IMR-90 (cell line): ENCODE measurements around the gene LBP. TPM values are rescaled to one million over a fixed set of nuclear protein-coding genes. Genes with fewer than 3 reads are reported as not detected.

Source experiments
- ATAC-seq: fragments of 200-7000 bp; cut with Tn5 transposase; 2 replicates; pipeline ENCODE4 v1.9.1; 2020; ENCODE audit warnings: low read depth, mild to moderate bottlenecking, moderate library complexity
- BruUV-seq: library from RNA; stranded (reverse); fragments of 400-500 nt; replicated peaks from 2 replicates; lab custom pipeline; 2021; lab: Mats Ljungman, UMichigan
- CTCF ChIA-PET: fragments of 300-600 bp; formaldehyde crosslinking; extraction: SDS; loops from one replicate; lab custom pipeline; 2021; ENCODE audit warnings: antibody characterized with exemption; lab: Yijun Ruan, JAX
- POLR2A ChIA-PET: fragments of 300-600 bp; sonication (Branson Sonifier 250); formaldehyde crosslinking; loops from one replicate; lab custom pipeline; 2022; ENCODE audit warnings: antibody characterized with exemption; ENCODE audit not compliant: unreplicated experiment; lab: Charles Lee
- DNase-seq: peaks from one replicate; pipeline ENCODE4 v3.0.0; 2013
- H2AFZ ChIP-seq: replicated peaks from 2 replicates; pipeline ENCODE3; 2013; ENCODE audit warnings: low read length, mild to moderate bottlenecking; ENCODE audit not compliant: poor library complexity
- H2AK5ac ChIP-seq: 2 replicates; pipeline ENCODE4 v1.6.1; 2013; ENCODE audit warnings: low read depth, low read length, inconsistent platforms
- H2AK9ac ChIP-seq: replicated peaks from 2 replicates; pipeline ENCODE3; 2013; ENCODE audit warnings: mild to moderate bottlenecking, low read depth, low read length, moderate library complexity; ENCODE audit not compliant: poor library complexity
- H2BK120ac ChIP-seq: 2 replicates; pipeline ENCODE4 v1.6.1; 2013; ENCODE audit warnings: low read depth, low read length, inconsistent platforms
- H2BK15ac ChIP-seq: 3 replicates; pipeline ENCODE4 v1.6.1; 2013; ENCODE audit warnings: low read depth, low read length, inconsistent platforms
- H2BK20ac ChIP-seq: 2 replicates; pipeline ENCODE4 v1.6.1; 2013; ENCODE audit warnings: low read depth, mild to moderate bottlenecking, inconsistent platforms, low read length, moderate library complexity
- H2BK5ac ChIP-seq: 2 replicates; pipeline ENCODE4 v1.6.1; 2013; ENCODE audit warnings: mild to moderate bottlenecking, low read depth, low read length, inconsistent platforms; ENCODE audit not compliant: poor library complexity, severe bottlenecking
- H3K14ac ChIP-seq: replicated peaks from 2 replicates; pipeline ENCODE4 v1.6.1; 2013; ENCODE audit warnings: low read depth, low read length, inconsistent platforms
- H3K18ac ChIP-seq: 2 replicates; pipeline ENCODE4 v1.6.1; 2013; ENCODE audit warnings: low read depth, low read length, control low read depth
- H3K23ac ChIP-seq: 2 replicates; pipeline ENCODE4 v1.6.1; 2013; ENCODE audit warnings: low read depth, low read length, inconsistent platforms
- H3K27ac ChIP-seq: 2 replicates; pipeline ENCODE4 v1.5.1; 2013; ENCODE audit warnings: mild to moderate bottlenecking, control low read depth, low read length; ENCODE audit not compliant: insufficient read depth
- H3K27me3 ChIP-seq: 2 replicates; pipeline ENCODE4 v1.6.1; 2013; ENCODE audit warnings: low read length; ENCODE audit not compliant: control insufficient read depth, insufficient read depth
- H3K36me3 ChIP-seq: 2 replicates; pipeline ENCODE4 v1.6.1; 2013; ENCODE audit warnings: low read length, mixed read lengths; ENCODE audit not compliant: control insufficient read depth, insufficient read depth
- H3K4ac ChIP-seq: 2 replicates; pipeline ENCODE4 v1.6.1; 2013; ENCODE audit warnings: low read depth, low read length, inconsistent platforms
- H3K4me1 ChIP-seq: 2 replicates; pipeline ENCODE4 v1.6.1; 2013; ENCODE audit warnings: low read length, mixed read lengths; ENCODE audit not compliant: control insufficient read depth, insufficient read depth
- H3K4me2 ChIP-seq: 2 replicates; pipeline ENCODE4 v1.6.1; 2013; ENCODE audit warnings: low read depth, mild to moderate bottlenecking, control low read depth, low read length, moderate library complexity
- H3K4me3 ChIP-seq: 2 replicates; pipeline ENCODE4 v1.5.1; 2013; ENCODE audit warnings: low read depth, mild to moderate bottlenecking, control low read depth, low read length, moderate library complexity; ENCODE audit not compliant: insufficient read depth
- H3K56ac ChIP-seq: 2 replicates; pipeline ENCODE4 v1.6.1; 2013; ENCODE audit warnings: low read length, inconsistent platforms; ENCODE audit not compliant: insufficient read depth; ENCODE audit errors: extremely low read depth
- H3K79me1 ChIP-seq, 2 experiments: 2 replicates each; pipeline ENCODE4 v1.6.1; 2013; ENCODE audit warnings: low read length in 2 of 2, inconsistent platforms in 1 of 2, low read depth in 1 of 2
- H3K9ac ChIP-seq: 2 replicates; pipeline ENCODE4 v1.6.1; 2013; ENCODE audit warnings: low read depth, low read length, control low read depth
- H3K9me1 ChIP-seq: 2 replicates; pipeline ENCODE4 v1.6.1; 2013; ENCODE audit warnings: low read length, inconsistent platforms; ENCODE audit not compliant: insufficient read depth
- H3K9me3 ChIP-seq: 2 replicates; pipeline ENCODE4 v1.6.1; 2013; ENCODE audit warnings: low read length; ENCODE audit not compliant: control insufficient read depth, insufficient read depth
- H4K20me1 ChIP-seq: 2 replicates; pipeline ENCODE4 v1.6.1; 2013; ENCODE audit warnings: low read length, inconsistent platforms; ENCODE audit not compliant: insufficient read depth
- H4K5ac ChIP-seq: 2 replicates; pipeline ENCODE4 v1.6.1; 2013; ENCODE audit warnings: mild to moderate bottlenecking, low read depth, low read length, control low read depth
- H4K8ac ChIP-seq, 2 experiments: 2 replicates each; pipeline ENCODE4 v1.6.1; 2013; ENCODE audit warnings: low read depth in 2 of 2, low read length in 2 of 2, control low read depth in 1 of 2, inconsistent platforms in 1 of 2
- H4K91ac ChIP-seq: 2 replicates; pipeline ENCODE4 v1.6.1; 2013; ENCODE audit warnings: low read depth, low read length, inconsistent platforms; ENCODE audit not compliant: insufficient read depth
- BHLHE40 ChIP-seq: fragments of 150-350 bp; IDR thresholded peaks from 2 replicates; pipeline ENCODE4 v1.6.1; 2016; ENCODE audit warnings: mild to moderate bottlenecking, low read depth, low read length
- CEBPB ChIP-seq: IDR thresholded peaks from 2 replicates; pipeline ENCODE4 v1.6.1; 2012; ENCODE audit warnings: low read depth, low read length, improper control_type of control experiment
- MAFK ChIP-seq: IDR thresholded peaks from 2 replicates; pipeline ENCODE4 v1.6.1; 2012; ENCODE audit warnings: low read depth, low read length, improper control_type of control experiment
- RAD21 ChIP-seq: IDR thresholded peaks from 2 replicates; pipeline ENCODE4 v1.6.1; 2012; ENCODE audit warnings: low read length, improper control_type of control experiment
- WGBS, 2 experiments: methylation state at CpG; one replicate each; pipeline versions ENCODE4 v1.1.5 to v1.1.7; 2013; ENCODE audit warnings: missing lambda C conversion rate in 2 of 2; ENCODE audit not compliant: insufficient read length in 1 of 2; ENCODE audit errors: extremely low coverage in 2 of 2; 5-methylcytosine and 5-hydroxymethylcytosine counted together
- dilution Hi-C: fragments of 300-500 bp; cut with HindIII; formaldehyde crosslinking; loops from one replicate; pipeline ENCODE4 v1.14.3; 2018; ENCODE audit warnings: low sequenced_read_pairs; ENCODE audit not compliant: unreplicated experiment
- in situ Hi-C: fragments of 300-500 bp; cut with MboI; formaldehyde crosslinking; loops from 3 replicates; pipeline ENCODE4 v1.14.3; 2019; ENCODE audit warnings: low sequenced_read_pairs, inconsistent platforms, mixed read lengths
- intact Hi-C: fragments of 100-400 bp; cut with micrococcal nuclease; formaldehyde crosslinking; loops from 2 replicates; pipeline ENCODE4 v1.10.0; 2022
- polyA plus RNA-seq, 3 experiments: library from polyadenylated mRNA; depleted of rRNA; stranded (reverse); fragments of >200 nt; gene quantifications; 2 replicates each; pipeline ENCODE4 v1.2.3, GENCODE V29; 2012; ENCODE audit warnings: low replicate concordance in 1 of 3
- total RNA-seq: library from RNA; depleted of rRNA; stranded (reverse); fragments of >200 nt; gene quantifications from 2 replicates; pipeline ENCODE4 v1.2.3, GENCODE V29; 2012
- TF ChIP-seq, protein P1 (sequence below): fragments of 150-350 bp; IDR thresholded peaks from 2 replicates; pipeline ENCODE4 v1.6.1; 2016; ENCODE audit warnings: low read depth, mild to moderate bottlenecking, low read length, moderate library complexity, borderline replicate concordance
- TF ChIP-seq, protein P2 (sequence below): conservative IDR thresholded peaks from 2 replicates; pipeline ENCODE4 v1.5.1; 2012; ENCODE audit warnings: mild to moderate bottlenecking, low read depth, low read length, improper control_type of control experiment

LBP gene
- total and polyA plus RNA-seq, 2 of the 4 experiments (the other 2 are of a cell fraction) = not detected

DNA sequence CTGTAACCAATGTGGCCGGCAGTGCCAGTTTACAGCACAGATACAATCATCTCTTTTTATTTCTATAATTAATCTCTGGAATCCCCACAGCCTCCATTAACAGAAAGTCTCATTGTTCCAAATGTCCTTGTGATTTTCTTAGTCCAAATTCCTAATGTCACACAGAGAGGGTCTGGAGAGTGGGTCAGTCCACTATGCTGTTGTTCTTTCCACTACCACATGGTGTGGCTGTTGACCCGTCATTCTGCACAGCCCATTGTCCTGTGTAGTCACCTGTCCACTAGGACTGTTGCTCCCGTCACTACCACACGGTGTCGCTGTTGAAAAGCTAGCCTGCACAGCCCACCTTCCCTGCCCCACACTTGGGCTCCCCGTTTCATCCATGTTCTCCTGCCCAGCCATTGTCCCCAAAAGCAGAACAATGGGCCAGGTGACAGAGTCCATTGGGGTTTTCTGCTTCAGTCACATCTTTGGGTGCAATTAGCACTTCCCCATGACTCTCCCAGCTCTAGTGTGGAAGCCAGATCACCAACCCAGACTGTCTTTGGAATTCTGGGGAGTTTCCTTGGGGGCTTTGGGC lies 8.6 kb upstream of the LBP start:
- no peak overlapping the region for H3K4ac ChIP-seq
- no peak overlapping the region for H2AFZ ChIP-seq
- H3K56ac ChIP-seq = no peak overlapping the region
- no peak overlapping the region for H3K14ac ChIP-seq
- TF ChIP-seq, protein P1, sequence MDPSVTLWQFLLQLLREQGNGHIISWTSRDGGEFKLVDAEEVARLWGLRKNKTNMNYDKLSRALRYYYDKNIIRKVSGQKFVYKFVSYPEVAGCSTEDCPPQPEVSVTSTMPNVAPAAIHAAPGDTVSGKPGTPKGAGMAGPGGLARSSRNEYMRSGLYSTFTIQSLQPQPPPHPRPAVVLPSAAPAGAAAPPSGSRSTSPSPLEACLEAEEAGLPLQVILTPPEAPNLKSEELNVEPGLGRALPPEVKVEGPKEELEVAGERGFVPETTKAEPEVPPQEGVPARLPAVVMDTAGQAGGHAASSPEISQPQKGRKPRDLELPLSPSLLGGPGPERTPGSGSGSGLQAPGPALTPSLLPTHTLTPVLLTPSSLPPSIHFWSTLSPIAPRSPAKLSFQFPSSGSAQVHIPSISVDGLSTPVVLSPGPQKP = no peak
- TF ChIP-seq BHLHE40 = no peak
- no peak for TF ChIP-seq CEBPB
- TF ChIP-seq MAFK = no peak
- TF ChIP-seq, protein P2, sequence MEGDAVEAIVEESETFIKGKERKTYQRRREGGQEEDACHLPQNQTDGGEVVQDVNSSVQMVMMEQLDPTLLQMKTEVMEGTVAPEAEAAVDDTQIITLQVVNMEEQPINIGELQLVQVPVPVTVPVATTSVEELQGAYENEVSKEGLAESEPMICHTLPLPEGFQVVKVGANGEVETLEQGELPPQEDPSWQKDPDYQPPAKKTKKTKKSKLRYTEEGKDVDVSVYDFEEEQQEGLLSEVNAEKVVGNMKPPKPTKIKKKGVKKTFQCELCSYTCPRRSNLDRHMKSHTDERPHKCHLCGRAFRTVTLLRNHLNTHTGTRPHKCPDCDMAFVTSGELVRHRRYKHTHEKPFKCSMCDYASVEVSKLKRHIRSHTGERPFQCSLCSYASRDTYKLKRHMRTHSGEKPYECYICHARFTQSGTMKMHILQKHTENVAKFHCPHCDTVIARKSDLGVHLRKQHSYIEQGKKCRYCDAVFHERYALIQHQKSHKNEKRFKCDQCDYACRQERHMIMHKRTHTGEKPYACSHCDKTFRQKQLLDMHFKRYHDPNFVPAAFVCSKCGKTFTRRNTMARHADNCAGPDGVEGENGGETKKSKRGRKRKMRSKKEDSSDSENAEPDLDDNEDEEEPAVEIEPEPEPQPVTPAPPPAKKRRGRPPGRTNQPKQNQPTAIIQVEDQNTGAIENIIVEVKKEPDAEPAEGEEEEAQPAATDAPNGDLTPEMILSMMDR = peak; percentile 31; the same call in 1 of the 2 replicates
- TF ChIP-seq RAD21 = peak; percentile 29; the same call in 1 of the 2 replicates
- BruUV-seq = no TSS peak
- H3K36me3 ChIP-seq = no peaks in the 10 kb centered on the region
- H3K9me3 ChIP-seq = peaks cover 6% of the 10 kb centered on the region
- in situ Hi-C loops = no loop called here
- no peak overlapping the region for H2BK5ac ChIP-seq
- H2BK15ac ChIP-seq = no peak overlapping the region
- no peak overlapping the region for H3K4me3 ChIP-seq
- H3K79me1 ChIP-seq = no peaks in the 10 kb centered on the region
- no peak overlapping the region for H3K4me2 ChIP-seq
- no peaks in the 10 kb centered on the region; the same call in 1 of the 2 replicates for H3K4me1 ChIP-seq
- H3K18ac ChIP-seq = no peak overlapping the region
- intact Hi-C loops = no loop called here
- dilution Hi-C loops = no loop called here
- ChIA-PET CTCF (interaction anchor here (0.6 to 1.2 kb wide), 2 partner anchors 19 to 151 kb away, joined by 3 read pairs; no protein-coding TSS in a partner anchor), POLR2A (no interaction called here)
- H4K20me1 ChIP-seq = no peaks in the 10 kb centered on the region
- H3K23ac ChIP-seq = no peak overlapping the region
- no peak overlapping the region for H4K5ac ChIP-seq
- no peak overlapping the region for H3K27ac ChIP-seq
- no peak overlapping the region for H2BK20ac ChIP-seq
- no peak overlapping the region for H2AK9ac ChIP-seq
- H4K91ac ChIP-seq = no peak overlapping the region
- no peak for DNase-seq
- no peaks in the 10 kb centered on the region for H3K9me1 ChIP-seq
- ATAC-seq = no peak
- H3K27me3 ChIP-seq = peaks cover 32% of the 10 kb centered on the region
- no peak overlapping the region for H3K9ac ChIP-seq
- no peak overlapping the region for H2BK120ac ChIP-seq
- no peak overlapping the region for H4K8ac ChIP-seq
- no peak overlapping the region for H2AK5ac ChIP-seq
- WGBS, 2 experiments = 29% methylated on average over 1 of the region's 6 CpGs; no CpG with 5 or more reads in 1 of the 2 experiments
